HepG2 (cell line): ENCODE data around the gene TNPO3. TPM values are rescaled to one million over a fixed set of nuclear protein-coding genes. Genes with fewer than 3 reads are reported as not detected.

Experiments used
- ADNP ChIP-seq: sonication (generic); formaldehyde crosslinking; IDR thresholded peaks from 2 replicates; pipeline ENCODE4 v1.4.0; 2020; ENCODE audit warnings: missing genetic modification reagents
- ATF7-NPFF ChIP-seq: sonication (generic); formaldehyde crosslinking; IDR thresholded peaks from 2 replicates; pipeline ENCODE4 v1.8.1; 2023; ENCODE audit warnings: mild to moderate bottlenecking, low read depth, missing genetic modification reagents, moderate library complexity
- CBFB ChIP-seq: sonication (generic); formaldehyde crosslinking; IDR thresholded peaks from 2 replicates; pipeline ENCODE4 v1.4.0; 2020; ENCODE audit warnings: missing genetic modification reagents
- CERS6 ChIP-seq: sonication (generic); formaldehyde crosslinking; IDR thresholded peaks from 2 replicates; pipeline ENCODE4 v1.5.0; 2020; ENCODE audit warnings: missing genetic modification reagents
- HMGA1 ChIP-seq: sonication (generic); formaldehyde crosslinking; conservative IDR thresholded peaks from 2 replicates; pipeline ENCODE4 v1.4.0; 2020; ENCODE audit warnings: missing genetic modification reagents
- JUNB ChIP-seq: sonication (generic); formaldehyde crosslinking; IDR thresholded peaks from 2 replicates; pipeline ENCODE4 v1.8.0; 2022; ENCODE audit warnings: missing genetic modification reagents, mild to moderate bottlenecking, borderline replicate concordance
- KDM5A ChIP-seq: fragments of 200-600 bp; sonication (generic); IDR thresholded peaks from 2 replicates; pipeline ENCODE4 v1.7.0; 2018; ENCODE audit warnings: antibody characterized with exemption, mild to moderate bottlenecking, low read length, borderline replicate concordance
- LCORL ChIP-seq, 2 experiments: fragments of 450-650 bp in 1 of 2; sonication (generic) in 1 of 2; formaldehyde crosslinking in 1 of 2; IDR thresholded peaks; 2 replicates each; pipeline versions ENCODE4 v1.5.0 to v1.6.1; 2017 to 2020; ENCODE audit warnings: antibody characterized with exemption in 1 of 2, missing genetic modification reagents in 1 of 2
- MIXL1 ChIP-seq: IDR thresholded peaks from 2 replicates; pipeline ENCODE4 v1.6.1; 2016
- NFE2L1 ChIP-seq: sonication (generic); formaldehyde crosslinking; IDR thresholded peaks from 2 replicates; pipeline ENCODE4 v1.4.0; 2020; ENCODE audit warnings: missing genetic modification reagents, mild to moderate bottlenecking, borderline replicate concordance
- NRL ChIP-seq: sonication (generic); formaldehyde crosslinking; IDR thresholded peaks from 2 replicates; pipeline ENCODE4 v1.5.0; 2020; ENCODE audit warnings: missing genetic modification reagents, mild to moderate bottlenecking, moderate library complexity, borderline replicate concordance
- PBX2 ChIP-seq: IDR thresholded peaks from 2 replicates; pipeline ENCODE4 v1.6.1; 2016; ENCODE audit warnings: control low read depth
- POLR2G ChIP-seq: fragments of 200-400 bp; formaldehyde crosslinking; IDR thresholded peaks from 2 replicates; pipeline ENCODE4 v1.6.1; 2018; ENCODE audit warnings: mild to moderate bottlenecking, low read depth, low read length, moderate library complexity
- XRCC5 ChIP-seq: fragments of 200-400 bp; formaldehyde crosslinking; optimal IDR thresholded peaks from 2 replicates; pipeline ENCODE3; 2017; ENCODE audit warnings: mild to moderate bottlenecking, low read length
- YEATS4 ChIP-seq: sonication (generic); formaldehyde crosslinking; IDR thresholded peaks from 2 replicates; pipeline ENCODE4 v1.4.0; 2020; ENCODE audit warnings: missing genetic modification reagents, borderline replicate concordance
- ZNF317 ChIP-seq: sonication (generic); formaldehyde crosslinking; IDR thresholded peaks from 2 replicates; pipeline ENCODE4 v1.5.0; 2020; ENCODE audit warnings: mild to moderate bottlenecking, missing genetic modification reagents
- ZNF383 ChIP-seq: sonication (generic); formaldehyde crosslinking; IDR thresholded peaks from 2 replicates; pipeline ENCODE4 v1.4.0; 2020; ENCODE audit warnings: missing genetic modification reagents, mild to moderate bottlenecking, borderline replicate concordance
- ZNF510 ChIP-seq: sonication (generic); formaldehyde crosslinking; IDR thresholded peaks from 2 replicates; pipeline ENCODE4 v1.4.0; 2020; ENCODE audit warnings: low read depth, mild to moderate bottlenecking, missing genetic modification reagents
- ZNF512B ChIP-seq: sonication (generic); formaldehyde crosslinking; IDR thresholded peaks from 2 replicates; pipeline ENCODE4 v1.5.1; 2020; ENCODE audit warnings: missing genetic modification reagents, mild to moderate bottlenecking, borderline replicate concordance
- ZNF598 ChIP-seq: sonication (generic); formaldehyde crosslinking; IDR thresholded peaks from 2 replicates; pipeline ENCODE4 v1.5.1; 2020; ENCODE audit warnings: mild to moderate bottlenecking, missing genetic modification reagents, borderline replicate concordance
- ZNF749 ChIP-seq: sonication (generic); formaldehyde crosslinking; IDR thresholded peaks from 2 replicates; pipeline ENCODE4 v1.8.0; 2022; ENCODE audit warnings: mild to moderate bottlenecking, missing genetic modification reagents, moderate library complexity, borderline replicate concordance
- ZNF75D ChIP-seq: sonication (generic); formaldehyde crosslinking; IDR thresholded peaks from 2 replicates; pipeline ENCODE4 v1.8.1; 2023; ENCODE audit warnings: missing genetic modification reagents, mild to moderate bottlenecking, borderline replicate concordance
- ZNF775 ChIP-seq: sonication (generic); formaldehyde crosslinking; IDR thresholded peaks from 2 replicates; pipeline ENCODE4 v1.4.0; 2020; ENCODE audit warnings: missing genetic modification reagents, mild to moderate bottlenecking, moderate library complexity, borderline replicate concordance
- ZNF790 ChIP-seq: sonication (generic); formaldehyde crosslinking; IDR thresholded peaks from 2 replicates; pipeline ENCODE4 v1.8.0; 2022; ENCODE audit warnings: missing genetic modification reagents, mild to moderate bottlenecking, borderline replicate concordance
- ZNF878 ChIP-seq: sonication (generic); formaldehyde crosslinking; IDR thresholded peaks from 2 replicates; pipeline ENCODE4 v1.8.1; 2023; ENCODE audit warnings: mild to moderate bottlenecking, missing genetic modification reagents, moderate library complexity
- ZNF883 ChIP-seq: sonication (generic); formaldehyde crosslinking; IDR thresholded peaks from 2 replicates; pipeline ENCODE4 v1.5.1; 2020; ENCODE audit warnings: mild to moderate bottlenecking, missing genetic modification reagents; ENCODE audit errors: not compliant biosample characterization
- ZSCAN21 ChIP-seq: sonication (generic); formaldehyde crosslinking; IDR thresholded peaks from 2 replicates; pipeline ENCODE4 v1.8.0; 2022; ENCODE audit warnings: mild to moderate bottlenecking, missing genetic modification reagents, moderate library complexity, borderline replicate concordance
- polyA plus RNA-seq, 8 experiments: library from polyadenylated mRNA; depleted of rRNA in 3 of 8; stranded (reverse) in 7 of 8; unstranded in 1 of 8; fragments of >200 nt; fragmentation: Illumina TruSeq in 4 of 8; extraction: Trizol in 4 of 8; gene quantifications; 2 replicates each; pipeline versions ENCODE4 v1.2.1 to v1.2.3, GENCODE V29; 2011 to 2016; ENCODE audit warnings: low read depth in 4 of 8, missing spikeins in 1 of 8, mixed read lengths in 1 of 8; ENCODE audit not compliant: insufficient read depth in 1 of 8
- total RNA-seq, 5 experiments: library from RNA; depleted of rRNA; stranded (reverse); fragments of >200 nt; fragmentation: Illumina TruSeq; extraction: Trizol; gene quantifications; 2 replicates each; pipeline ENCODE4 v1.2.3, GENCODE V29; 2016; ENCODE audit warnings: low read depth in 1 of 5

TNPO3 gene
- total and polyA plus RNA-seq, 2 of the 13 experiments (the other 11 are each of a cell fraction or from before 2014, with no cell fraction given) = 23.8 to 44.6 TPM

GRCh38 chr7:129091484-129092002 is 36.6 kb upstream of the TNPO3 start (continued):
- TF ChIP-seq ZNF510 (no peak), HMGA1 (no peak), POLR2G (no peak), ZNF749 (CRISPR knock-in tag) (no peak), PBX2 (no peak), ZNF775 (CRISPR knock-in tag) (no peak), ZNF598 (CRISPR knock-in tag) (no peak), JUNB (CRISPR knock-in tag) (no peak), YEATS4 (CRISPR knock-in tag) (no peak), ZNF317 (CRISPR knock-in tag) (no peak), ZNF512B (CRISPR knock-in tag) (no peak), XRCC5 (peak; percentile 90), MIXL1 (no peak; the same call in 1 of the 2 replicates), ADNP (CRISPR knock-in tag) (no peak), CERS6 (no peak), NFE2L1 (CRISPR knock-in tag) (no peak), ZNF883 (CRISPR knock-in tag) (no peak), ZNF75D (CRISPR knock-in tag) (no peak), NRL (CRISPR knock-in tag) (no peak), ZNF790 (no peak), CBFB (CRISPR knock-in tag) (no peak), ZNF383 (no peak), ZSCAN21 (no peak), KDM5A (no peak), ZNF878 (CRISPR knock-in tag) (no peak), ATF7-NPFF (CRISPR knock-in tag) (no peak), LCORL (IDR thresholded peaks at IDR 0.05) (no peak), LCORL (CRISPR knock-in tag; IDR thresholded peaks at IDR 0.05) (peak; percentile 54; the same call in 1 of the 2 replicates)
